ENCODE data around the gene SLC15A5.
A peak's percentile ranks its signal among the peaks of the same experiment; 100 is the strongest.

SLC15A5 gene

GRCh38 chr12:16260206-16260605 lies 17.3 kb downstream of the SLC15A5 start:
- no peak for DNase-seq

GRCh38 chr12:16258963-16259362 lies 18.5 kb downstream of the SLC15A5 start:
- DNase-seq: no peak

- DNase-seq: no peak
Measured at GRCh38 chr12:16246264-16246663, 31.2 kb downstream of the SLC15A5 start.

GRCh38 chr12:16245209-16245608 lies 32.3 kb downstream of the SLC15A5 start:
- no peak for DNase-seq

GRCh38 chr12:16243487-16244412 lies 33.7 kb downstream of the SLC15A5 start:
- no peak for DNase-seq

- DNase-seq: no peak
Measured at GRCh38 chr12:16241346-16241745, 36.1 kb downstream of the SLC15A5 start.

- DNase-seq: no peak
Measured at GRCh38 chr12:16238661-16239060, 38.8 kb downstream of the SLC15A5 start.

- DNase-seq: no peak
Measured at GRCh38 chr12:16229676-16230075, 47.8 kb downstream of the SLC15A5 start.

- DNase-seq: no peak
Measured at GRCh38 chr12:16228067-16228466, 49.4 kb downstream of the SLC15A5 start.

GRCh38 chr12:16225692-16226091 lies 51.8 kb downstream of the SLC15A5 start:
- no peak for DNase-seq

- no peak for DNase-seq
Measured at GRCh38 chr12:16224196-16224595, 53.3 kb downstream of the SLC15A5 start.

- no peak for DNase-seq
Measured at GRCh38 chr12:16221776-16222175, 55.7 kb downstream of the SLC15A5 start.

GRCh38 chr12:16220120-16220519 lies 57.4 kb downstream of the SLC15A5 start:
- DNase-seq: no peak

GRCh38 chr12:16218934-16219751 lies 58.3 kb downstream of the SLC15A5 start:
- no peak for DNase-seq

GRCh38 chr12:16218234-16218633 lies 59.3 kb downstream of the SLC15A5 start:
- no peak for DNase-seq

- no peak for DNase-seq
Measured at GRCh38 chr12:16211731-16212130, 65.8 kb downstream of the SLC15A5 start.

- peak; percentile 39 for DNase-seq
Measured at GRCh38 chr12:16198884-16199283, 78.6 kb downstream of the SLC15A5 start.

- no peak for DNase-seq
Measured at GRCh38 chr12:16197600-16197999, 79.9 kb downstream of the SLC15A5 start.

- no peak for DNase-seq
Measured at GRCh38 chr12:16189849-16190248, 87.6 kb downstream of the SLC15A5 start.

- DNase-seq: peak; percentile 90
Measured at GRCh38 chr12:16187660-16188059, 89.8 kb downstream of the SLC15A5 start.

- no peak for DNase-seq
Measured at GRCh38 chr12:16184681-16185080, 92.8 kb downstream of the SLC15A5 start.

- no peak for DNase-seq
Measured at GRCh38 chr12:16183541-16183940, 93.9 kb downstream of the SLC15A5 start.

- no peak for DNase-seq
Measured at GRCh38 chr12:16175840-16176239, 101.6 kb downstream of the SLC15A5 start.

- no peak for DNase-seq
Measured at GRCh38 chr12:16174282-16174681, 103.2 kb downstream of the SLC15A5 start.
